RWPE2 (cell line): Measurements from ENCODE around the gene LMO4.

Source experiments
- ATAC-seq: fragments of 200-7000 bp; cut with Tn5 transposase; 3 replicates; pipeline ENCODE4 v1.9.1; 2021; ENCODE audit warnings: low read depth
- DNase-seq: peaks from one replicate; pipeline ENCODE4 v3.0.0-alpha.2; 2020; ENCODE audit warnings: low spot score
- H3K27ac ChIP-seq: fragments of 450-650 bp; 2 replicates; pipeline ENCODE4 v1.5.1; 2017; ENCODE audit warnings: mild to moderate bottlenecking; ENCODE audit not compliant: poor library complexity, severe bottlenecking
- H3K27me3 ChIP-seq: fragments of 250-450 bp; sonication (Bioruptor Pico); 2 replicates; pipeline ENCODE4 v1.5.1; 2021; ENCODE audit warnings: mild to moderate bottlenecking, moderate library complexity; ENCODE audit not compliant: insufficient read depth, poor library complexity, severe bottlenecking
- H3K36me3 ChIP-seq: fragments of 250-450 bp; sonication (Bioruptor Pico); 2 replicates; pipeline ENCODE4 v1.5.1; 2020; ENCODE audit warnings: low read depth, mild to moderate bottlenecking, moderate library complexity
- H3K4me1 ChIP-seq: fragments of 250-450 bp; sonication (Bioruptor Pico); 2 replicates; pipeline ENCODE4 v1.5.1; 2021; ENCODE audit warnings: mild to moderate bottlenecking, moderate library complexity; ENCODE audit not compliant: insufficient read depth, poor library complexity, severe bottlenecking
- H3K4me3 ChIP-seq: fragments of 250-450 bp; sonication (Bioruptor Pico); 2 replicates; pipeline ENCODE4 v1.5.1; 2021; ENCODE audit warnings: mild to moderate bottlenecking, moderate library complexity; ENCODE audit not compliant: severe bottlenecking
- H3K9me3 ChIP-seq: fragments of 250-450 bp; sonication (Bioruptor Pico); 2 replicates; pipeline ENCODE4 v1.5.1; 2021; ENCODE audit warnings: mild to moderate bottlenecking, moderate library complexity; ENCODE audit not compliant: severe bottlenecking
- TF ChIP-seq, protein P1 (sequence below): fragments of 450-650 bp; IDR thresholded peaks from one replicate; pipeline ENCODE4 v1.5.1; 2017; ENCODE audit warnings: mild to moderate bottlenecking, moderate library complexity; ENCODE audit not compliant: poor library complexity, severe bottlenecking

Gene LMO4

DNA sequence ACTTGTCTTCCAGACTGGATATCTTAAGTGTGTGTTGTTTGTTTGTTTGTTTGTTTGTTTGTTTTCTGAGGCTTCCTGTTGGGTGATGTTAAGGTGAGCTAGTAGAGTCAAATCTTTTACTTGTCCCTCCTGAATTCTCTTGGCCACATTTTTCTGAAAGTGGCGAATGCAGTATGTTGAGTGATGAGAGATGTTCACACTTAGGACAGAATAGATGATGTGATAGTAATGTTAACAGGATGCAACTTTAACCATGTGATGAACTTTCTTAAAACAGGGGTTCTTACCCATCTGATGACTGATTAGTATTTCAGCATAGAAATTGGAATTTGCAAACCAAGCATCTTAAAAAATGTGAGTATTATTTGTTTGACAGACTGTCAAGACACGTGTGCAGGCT lies 40.2 kb downstream of the LMO4 start:
- no peaks in the 10 kb centered on the region for H3K27me3 ChIP-seq
- TF ChIP-seq, protein P1, sequence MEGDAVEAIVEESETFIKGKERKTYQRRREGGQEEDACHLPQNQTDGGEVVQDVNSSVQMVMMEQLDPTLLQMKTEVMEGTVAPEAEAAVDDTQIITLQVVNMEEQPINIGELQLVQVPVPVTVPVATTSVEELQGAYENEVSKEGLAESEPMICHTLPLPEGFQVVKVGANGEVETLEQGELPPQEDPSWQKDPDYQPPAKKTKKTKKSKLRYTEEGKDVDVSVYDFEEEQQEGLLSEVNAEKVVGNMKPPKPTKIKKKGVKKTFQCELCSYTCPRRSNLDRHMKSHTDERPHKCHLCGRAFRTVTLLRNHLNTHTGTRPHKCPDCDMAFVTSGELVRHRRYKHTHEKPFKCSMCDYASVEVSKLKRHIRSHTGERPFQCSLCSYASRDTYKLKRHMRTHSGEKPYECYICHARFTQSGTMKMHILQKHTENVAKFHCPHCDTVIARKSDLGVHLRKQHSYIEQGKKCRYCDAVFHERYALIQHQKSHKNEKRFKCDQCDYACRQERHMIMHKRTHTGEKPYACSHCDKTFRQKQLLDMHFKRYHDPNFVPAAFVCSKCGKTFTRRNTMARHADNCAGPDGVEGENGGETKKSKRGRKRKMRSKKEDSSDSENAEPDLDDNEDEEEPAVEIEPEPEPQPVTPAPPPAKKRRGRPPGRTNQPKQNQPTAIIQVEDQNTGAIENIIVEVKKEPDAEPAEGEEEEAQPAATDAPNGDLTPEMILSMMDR = no peak
- H3K36me3 ChIP-seq = no peaks in the 10 kb centered on the region
- no peaks in the 10 kb centered on the region for H3K4me1 ChIP-seq
- H3K27ac ChIP-seq = no peak overlapping the region
- H3K9me3 ChIP-seq = no peaks in the 10 kb centered on the region
- H3K4me3 ChIP-seq = no peak overlapping the region
- DNase-seq (no peak), ATAC-seq (no peak)

DNA sequence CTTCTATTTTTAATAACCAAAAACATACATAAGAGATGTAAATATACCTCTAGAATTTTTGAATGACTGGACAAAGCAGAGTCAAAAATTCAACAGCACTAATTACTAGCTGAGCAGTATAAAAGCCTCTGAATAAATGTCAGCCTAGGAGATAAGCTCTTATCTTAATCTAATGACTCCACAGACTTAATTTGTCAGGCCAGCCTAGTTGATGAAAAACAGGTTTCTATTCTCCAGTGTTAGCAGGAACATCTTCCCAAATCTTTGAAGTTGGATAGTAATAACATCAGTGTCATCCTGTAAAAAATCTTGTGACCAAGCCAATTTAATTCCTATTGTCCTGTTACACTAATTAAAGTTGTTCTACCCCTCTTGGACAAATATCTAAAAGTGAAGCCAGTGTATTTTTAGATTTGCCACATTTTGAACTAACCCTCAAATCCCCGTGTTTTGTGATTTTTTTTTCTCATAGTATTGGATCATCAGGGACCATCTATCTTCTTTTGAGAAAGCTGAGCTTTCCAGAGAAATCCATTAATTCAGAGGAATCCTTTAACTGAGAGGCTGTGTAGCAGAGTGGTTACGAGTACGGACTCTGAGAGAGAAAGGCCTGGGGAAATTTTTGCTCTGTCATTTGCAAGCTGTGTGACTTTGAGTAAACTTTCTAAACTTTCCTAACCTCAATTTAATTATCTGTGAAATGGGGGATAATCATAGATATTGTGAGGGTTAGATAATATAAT lies 41.2 kb downstream of the LMO4 start:
- Histone ChIP-seq H3K4me3 (no peak overlapping the region), H3K9me3 (no peaks in the 10 kb centered on the region), H3K27ac (no peak overlapping the region), H3K27me3 (no peaks in the 10 kb centered on the region), H3K36me3 (no peaks in the 10 kb centered on the region), H3K4me1 (no peaks in the 10 kb centered on the region)
- TF ChIP-seq, protein P1 = no peak
- no peak for DNase-seq
- no peak for ATAC-seq

DNA sequence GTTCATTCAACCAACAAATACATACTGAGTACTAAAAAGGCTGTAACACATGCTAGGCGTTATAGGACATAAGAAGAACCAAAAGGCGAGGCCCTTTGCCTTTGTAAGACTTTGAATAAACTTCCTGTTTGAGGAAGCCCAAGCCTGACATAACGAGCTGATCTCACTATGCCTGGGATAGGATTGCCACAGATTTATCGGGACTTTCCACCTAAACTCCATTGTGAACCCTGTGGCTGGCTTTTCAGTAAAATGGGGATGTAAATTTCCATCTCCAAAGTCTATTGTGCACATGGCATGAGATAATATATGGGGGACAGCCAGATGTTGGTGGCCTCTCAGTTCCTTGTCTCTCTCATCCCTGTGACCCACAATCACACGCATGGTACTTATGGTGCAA lies 41.9 kb downstream of the LMO4 start:
- Histone ChIP-seq H3K36me3 (no peaks in the 10 kb centered on the region), H3K27ac (no peak overlapping the region), H3K4me3 (no peak overlapping the region), H3K9me3 (no peaks in the 10 kb centered on the region), H3K27me3 (no peaks in the 10 kb centered on the region), H3K4me1 (no peaks in the 10 kb centered on the region)
- TF ChIP-seq, protein P1 = no peak
- ATAC-seq = no peak
- no peak for DNase-seq

DNA sequence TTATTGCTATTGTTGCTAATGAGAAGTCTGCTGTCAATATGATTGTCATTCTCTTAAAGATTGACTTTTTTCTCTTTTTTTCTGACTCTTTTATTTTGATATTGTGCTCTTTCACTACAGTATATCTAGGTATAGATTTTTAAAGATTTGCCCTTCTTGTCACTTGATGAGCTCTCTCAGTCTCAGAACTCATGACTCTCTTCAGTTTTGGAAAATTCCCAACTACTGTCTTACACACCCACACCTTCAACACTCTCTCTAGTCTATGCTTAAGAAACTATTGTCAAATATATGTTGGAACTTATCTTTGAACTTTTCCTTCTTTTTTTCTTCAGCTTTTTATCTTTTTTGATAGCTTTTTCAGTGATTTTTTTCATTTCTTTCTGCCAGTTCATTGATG lies 50.6 kb downstream of the LMO4 start:
- no peak for DNase-seq
- H3K27ac ChIP-seq = no peak overlapping the region
- ATAC-seq = no peak
- H3K9me3 ChIP-seq = no peaks in the 10 kb centered on the region
- H3K4me3 ChIP-seq = no peak overlapping the region
- TF ChIP-seq, protein P1 = no peak
- H3K36me3 ChIP-seq = no peaks in the 10 kb centered on the region
- H3K27me3 ChIP-seq = no peaks in the 10 kb centered on the region
- no peaks in the 10 kb centered on the region for H3K4me1 ChIP-seq

DNA sequence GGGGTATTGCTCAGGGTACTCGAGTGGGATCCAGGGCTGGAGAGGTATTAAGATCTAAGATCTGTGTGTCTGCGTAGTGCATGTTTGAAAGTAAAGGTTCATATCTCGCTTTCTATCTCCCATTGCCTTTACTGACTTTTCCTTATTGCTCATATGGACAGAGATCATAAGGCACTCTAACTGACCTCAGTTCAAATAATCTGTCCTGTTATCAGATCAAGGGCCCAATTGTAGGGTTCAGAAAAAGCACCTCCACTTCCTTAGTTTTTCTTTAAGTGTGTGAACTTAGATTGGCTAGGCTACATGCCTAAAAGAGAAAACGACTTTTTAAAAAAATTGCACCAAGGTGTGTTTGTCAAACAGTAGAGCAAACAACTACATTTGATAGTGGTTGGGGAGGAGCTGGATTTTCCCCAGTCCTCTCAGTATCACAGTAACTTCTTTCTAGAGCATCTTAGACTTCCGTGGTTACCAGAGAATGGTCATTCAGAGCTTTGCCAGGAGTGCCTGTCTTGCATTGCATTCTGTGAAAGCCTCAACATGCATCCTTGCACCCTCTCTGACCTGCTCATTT lies 57.6 kb downstream of the LMO4 start:
- H3K27me3 ChIP-seq = no peaks in the 10 kb centered on the region
- H3K9me3 ChIP-seq = peaks cover 2% of the 10 kb centered on the region
- ATAC-seq = no peak
- no peak overlapping the region for H3K4me3 ChIP-seq
- H3K27ac ChIP-seq = no peak overlapping the region
- no peak for DNase-seq
- TF ChIP-seq, protein P1 = no peak
- H3K4me1 ChIP-seq = no peaks in the 10 kb centered on the region
- H3K36me3 ChIP-seq = no peaks in the 10 kb centered on the region
